Caco-2 (cell line): ENCODE results near the gene FOXB2. TPM values are rescaled to one million over a fixed set of nuclear protein-coding genes. Genes with fewer than 3 reads are reported as not detected.

Experiments used
- BruUV-seq: library from RNA; stranded (reverse); fragments of 400-500 nt; replicated peaks from 2 replicates; lab custom pipeline; 2021; lab: Mats Ljungman, UMichigan
- CTCF ChIA-PET: fragments of 300-600 bp; sonication (Branson Sonifier 250); formaldehyde crosslinking; loops from one replicate; lab custom pipeline; 2022; ENCODE audit warnings: antibody characterized with exemption; lab: Charles Lee
- POLR2A ChIA-PET: fragments of 300-600 bp; sonication (Branson Sonifier 250); formaldehyde crosslinking; loops from one replicate; lab custom pipeline; 2022; ENCODE audit warnings: antibody characterized with exemption; lab: Charles Lee
- DNase-seq, 2 experiments: peaks; one replicate each; pipeline versions ENCODE4 v3.0.0 to v3.0.0-alpha.2; 2020 to 2022
- H3K27me3 ChIP-seq: replicated peaks from 2 replicates; pipeline ENCODE4 v1.6.0; 2011; ENCODE audit warnings: low read length; ENCODE audit not compliant: control insufficient read depth, insufficient read depth
- H3K36me3 ChIP-seq: 2 replicates; pipeline ENCODE4 v1.5.1; 2011; ENCODE audit warnings: low read length; ENCODE audit not compliant: control insufficient read depth, insufficient read depth
- H3K4me1 ChIP-seq: fragments of 250-450 bp; sonication (Bioruptor Pico); 2 replicates; pipeline ENCODE4 v1.5.1; 2020; ENCODE audit warnings: mild to moderate bottlenecking
- H3K4me3 ChIP-seq: 2 replicates; pipeline ENCODE4 v1.5.1; 2011; ENCODE audit warnings: low read depth, mild to moderate bottlenecking, control low read depth, low read length
- H3K9me3 ChIP-seq: fragments of 250-450 bp; sonication (Bioruptor Pico); 2 replicates; pipeline ENCODE4 v1.5.1; 2020; ENCODE audit warnings: mild to moderate bottlenecking, moderate library complexity
- H3K27ac Mint-ChIP-seq: one replicate; pipeline ENCODE4 v1.8.0; 2022; ENCODE audit warnings: mixed read lengths; ENCODE audit not compliant: unreplicated experiment
- H3K27me3 Mint-ChIP-seq: one replicate; pipeline ENCODE4 v1.8.0; 2022; ENCODE audit warnings: mixed read lengths; ENCODE audit not compliant: insufficient read depth, unreplicated experiment
- H3K36me3 Mint-ChIP-seq: one replicate; pipeline ENCODE4 v1.8.0; 2022; ENCODE audit warnings: mild to moderate bottlenecking, mixed read lengths; ENCODE audit not compliant: insufficient read depth, unreplicated experiment
- H3K4me1 Mint-ChIP-seq: one replicate; pipeline ENCODE4 v1.8.0; 2022; ENCODE audit warnings: low read depth, mixed read lengths; ENCODE audit not compliant: unreplicated experiment
- H3K4me3 Mint-ChIP-seq: one replicate; pipeline ENCODE4 v1.8.0; 2022; ENCODE audit warnings: mild to moderate bottlenecking, moderate library complexity, mixed read lengths; ENCODE audit not compliant: unreplicated experiment
- H3K9me3 Mint-ChIP-seq: one replicate; pipeline ENCODE4 v1.8.0; 2022; ENCODE audit warnings: mixed read lengths; ENCODE audit not compliant: unreplicated experiment
- intact Hi-C: fragments of 100-400 bp; cut with micrococcal nuclease; formaldehyde crosslinking; loops from one replicate; pipeline ENCODE4 v1.10.0; 2022; ENCODE audit not compliant: unreplicated experiment
- total RNA-seq: library from RNA; stranded (reverse); gene quantifications from 2 replicates; pipeline ENCODE4 v1.2.3, GENCODE V29; 2022
- TF ChIP-seq, protein P1 (sequence below), 2 experiments: fragments of 200-600 bp in 1 of 2; IDR thresholded peaks; 1 replicate in 1 of 2; 2 replicates in 1 of 2; pipeline versions ENCODE4 v1.5.1 to v1.8.0; 2011 to 2022; ENCODE audit warnings: antibody characterized with exemption in 1 of 2, control low read depth in 1 of 2, inconsistent platforms in 1 of 2, low read depth in 1 of 2, low read length in 1 of 2, mild to moderate bottlenecking in 1 of 2, moderate library complexity in 1 of 2; ENCODE audit not compliant: insufficient read depth in 1 of 2, severe bottlenecking in 1 of 2, unreplicated experiment in 1 of 2

The FOXB2 gene
- total RNA-seq, 1 experiment from 2014 or later: not detected

- ChIA-PET POLR2A (no interaction called here), CTCF (no interaction called here)
- Histone ChIP-seq H3K4me1 (no peaks in the 10 kb centered on the region), H3K9me3 (no peaks in the 10 kb centered on the region), H3K4me3 (no peak overlapping the region), H3K27me3 (no peaks in the 10 kb centered on the region), H3K36me3 (no peaks in the 10 kb centered on the region)
- no peak for DNase-seq
- TF ChIP-seq, protein P1, sequence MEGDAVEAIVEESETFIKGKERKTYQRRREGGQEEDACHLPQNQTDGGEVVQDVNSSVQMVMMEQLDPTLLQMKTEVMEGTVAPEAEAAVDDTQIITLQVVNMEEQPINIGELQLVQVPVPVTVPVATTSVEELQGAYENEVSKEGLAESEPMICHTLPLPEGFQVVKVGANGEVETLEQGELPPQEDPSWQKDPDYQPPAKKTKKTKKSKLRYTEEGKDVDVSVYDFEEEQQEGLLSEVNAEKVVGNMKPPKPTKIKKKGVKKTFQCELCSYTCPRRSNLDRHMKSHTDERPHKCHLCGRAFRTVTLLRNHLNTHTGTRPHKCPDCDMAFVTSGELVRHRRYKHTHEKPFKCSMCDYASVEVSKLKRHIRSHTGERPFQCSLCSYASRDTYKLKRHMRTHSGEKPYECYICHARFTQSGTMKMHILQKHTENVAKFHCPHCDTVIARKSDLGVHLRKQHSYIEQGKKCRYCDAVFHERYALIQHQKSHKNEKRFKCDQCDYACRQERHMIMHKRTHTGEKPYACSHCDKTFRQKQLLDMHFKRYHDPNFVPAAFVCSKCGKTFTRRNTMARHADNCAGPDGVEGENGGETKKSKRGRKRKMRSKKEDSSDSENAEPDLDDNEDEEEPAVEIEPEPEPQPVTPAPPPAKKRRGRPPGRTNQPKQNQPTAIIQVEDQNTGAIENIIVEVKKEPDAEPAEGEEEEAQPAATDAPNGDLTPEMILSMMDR (IDR thresholded peaks at IDR 0.05; ENCODE audit: insufficient read depth in 1 of 2, low read depth in 1 of 2, low read length in 1 of 2, severe bottlenecking in 1 of 2, unreplicated experiment in 1 of 2): no peak
- Mint-ChIP-seq H3K36me3 (no peaks in the 10 kb centered on the region), H3K27me3 (peaks cover 9% of the 10 kb centered on the region), H3K4me3 (no peak overlapping the region), H3K9me3 (no peaks in the 10 kb centered on the region), H3K27ac (no peak overlapping the region), H3K4me1 (no peaks in the 10 kb centered on the region)
- BruUV-seq: no TSS peak
- intact Hi-C loops: no loop called here
These were observed 1.9 kb downstream of the FOXB2 start for GRCh38 chr9:77021291-77021894.

- no peaks in the 10 kb centered on the region for H3K4me1 Mint-ChIP-seq
- peaks cover 9% of the 10 kb centered on the region for H3K27me3 Mint-ChIP-seq
- Histone ChIP-seq H3K9me3 (no peaks in the 10 kb centered on the region), H3K27me3 (no peaks in the 10 kb centered on the region), H3K4me3 (no peak overlapping the region), H3K36me3 (no peaks in the 10 kb centered on the region), H3K4me1 (no peaks in the 10 kb centered on the region)
- no peak overlapping the region for H3K27ac Mint-ChIP-seq
- no TSS peak for BruUV-seq
- H3K9me3 Mint-ChIP-seq: no peaks in the 10 kb centered on the region
- TF ChIP-seq, protein P1 (IDR thresholded peaks at IDR 0.05; ENCODE audit: insufficient read depth in 1 of 2, low read depth in 1 of 2, low read length in 1 of 2, severe bottlenecking in 1 of 2, unreplicated experiment in 1 of 2): no peak
- POLR2A ChIA-PET: no interaction called here
- intact Hi-C loops: no loop called here
- H3K4me3 Mint-ChIP-seq: no peak overlapping the region
- DNase-seq: no peak
- CTCF ChIA-PET: no interaction called here
- H3K36me3 Mint-ChIP-seq: no peaks in the 10 kb centered on the region
These were observed 2.7 kb downstream of the FOXB2 start for GRCh38 chr9:77021922-77022782.

DNA sequence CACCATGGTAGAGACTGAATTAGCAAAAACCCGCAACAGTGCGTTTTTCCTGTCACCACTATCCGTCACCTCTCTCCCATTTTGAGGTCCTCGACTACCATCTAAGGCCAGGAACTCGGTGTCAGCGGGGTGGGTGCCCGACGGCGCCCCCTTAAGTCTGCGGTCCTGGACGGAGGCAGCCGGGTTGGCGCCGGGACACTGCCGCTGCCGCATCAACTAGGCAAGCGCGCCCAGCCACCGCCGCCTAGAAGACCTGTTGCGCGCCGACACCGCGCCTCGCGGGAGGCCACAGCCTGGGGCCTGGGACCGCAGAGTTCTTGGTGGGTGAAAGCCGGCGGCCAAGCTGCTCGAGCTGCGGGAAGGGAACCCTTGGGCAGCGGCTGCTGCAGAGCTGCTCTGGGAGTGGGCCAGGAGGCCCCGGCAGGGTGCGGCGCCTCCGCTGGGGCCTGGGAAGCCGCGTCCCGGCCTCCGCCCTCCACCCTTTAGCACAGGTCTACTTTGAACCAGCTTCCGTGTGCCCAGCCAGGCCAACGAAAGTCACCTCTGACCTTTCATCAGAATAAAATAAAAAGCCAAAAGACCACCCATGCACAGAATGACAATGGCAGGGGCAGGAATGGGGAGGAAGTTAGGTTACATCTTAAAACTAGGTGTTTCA, 3.5 kb downstream of the FOXB2 start:
- Histone ChIP-seq H3K4me3 (no peak overlapping the region), H3K9me3 (no peaks in the 10 kb centered on the region), H3K4me1 (no peaks in the 10 kb centered on the region), H3K36me3 (no peaks in the 10 kb centered on the region), H3K27me3 (no peaks in the 10 kb centered on the region)
- intact Hi-C loops: no loop called here
- CTCF ChIA-PET: no interaction called here
- POLR2A ChIA-PET: no interaction called here
- TF ChIP-seq, protein P1 (IDR thresholded peaks at IDR 0.05; ENCODE audit: insufficient read depth in 1 of 2, low read depth in 1 of 2, low read length in 1 of 2, severe bottlenecking in 1 of 2, unreplicated experiment in 1 of 2): no peak
- Mint-ChIP-seq H3K9me3 (no peaks in the 10 kb centered on the region), H3K27me3 (peaks cover 6% of the 10 kb centered on the region), H3K27ac (no peak overlapping the region), H3K36me3 (no peaks in the 10 kb centered on the region), H3K4me3 (no peak overlapping the region), H3K4me1 (no peaks in the 10 kb centered on the region)
- no peak for DNase-seq
- no TSS peak for BruUV-seq
